Fibroblast of lung (primary cell): ENCODE measurements around the gene PRKAR1A.

Source experiments
- EZH2 ChIP-seq: IDR thresholded peaks from 2 replicates; pipeline ENCODE4 v1.5.1; 2012; ENCODE audit warnings: low read length, control low read depth, mild to moderate bottlenecking; ENCODE audit errors: missing control alignments
- TF ChIP-seq, protein P1 (sequence below), 2 donors: IDR thresholded peaks in 1 of 2; conservative IDR thresholded peaks in 1 of 2; 1 replicate in 1 of 2; 2 replicates in 1 of 2; pipeline ENCODE4 v1.5.1; 2011 to 2012; ENCODE audit warnings: low read length in 2 of 2, control low read depth in 1 of 2, inconsistent platforms in 1 of 2, low read depth in 1 of 2, mild to moderate bottlenecking in 1 of 2

DNA sequence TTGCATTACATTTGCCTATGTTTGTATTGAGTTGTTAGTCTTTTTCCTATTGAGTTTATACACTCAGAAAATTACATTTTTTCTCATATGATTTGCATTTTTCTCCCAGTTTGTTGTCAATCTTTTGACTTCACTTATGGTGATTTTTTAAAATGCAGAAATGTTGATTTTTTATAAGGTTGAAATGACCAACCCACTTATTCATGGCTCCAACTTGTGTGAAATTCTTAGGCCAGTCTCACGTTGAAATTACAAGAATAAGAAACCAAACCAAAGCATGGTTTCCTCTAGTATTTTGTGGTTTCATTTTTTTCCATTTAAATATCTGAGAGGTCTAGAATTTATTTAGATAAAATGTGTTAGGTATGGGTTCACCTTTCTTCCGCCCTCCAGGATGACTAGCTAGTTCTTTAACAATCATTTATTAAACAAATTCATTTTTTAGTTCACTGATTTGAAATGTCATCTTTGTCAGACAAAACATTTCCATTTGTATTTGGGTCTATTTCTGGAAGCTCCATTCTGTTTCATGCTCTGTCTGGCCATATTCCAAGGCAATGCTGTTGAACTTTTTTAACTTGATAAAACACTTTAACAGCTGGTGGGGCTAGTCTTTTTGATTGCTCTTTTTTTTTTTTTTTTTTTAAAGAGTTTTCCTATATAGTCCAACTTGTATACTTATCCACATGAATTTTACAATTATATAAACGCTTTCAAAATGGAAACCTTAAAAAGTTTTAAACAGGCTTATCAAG, 48.9 kb downstream of the PRKAR1A start:
- TF ChIP-seq EZH2 = no peak
- TF ChIP-seq, protein P1, sequence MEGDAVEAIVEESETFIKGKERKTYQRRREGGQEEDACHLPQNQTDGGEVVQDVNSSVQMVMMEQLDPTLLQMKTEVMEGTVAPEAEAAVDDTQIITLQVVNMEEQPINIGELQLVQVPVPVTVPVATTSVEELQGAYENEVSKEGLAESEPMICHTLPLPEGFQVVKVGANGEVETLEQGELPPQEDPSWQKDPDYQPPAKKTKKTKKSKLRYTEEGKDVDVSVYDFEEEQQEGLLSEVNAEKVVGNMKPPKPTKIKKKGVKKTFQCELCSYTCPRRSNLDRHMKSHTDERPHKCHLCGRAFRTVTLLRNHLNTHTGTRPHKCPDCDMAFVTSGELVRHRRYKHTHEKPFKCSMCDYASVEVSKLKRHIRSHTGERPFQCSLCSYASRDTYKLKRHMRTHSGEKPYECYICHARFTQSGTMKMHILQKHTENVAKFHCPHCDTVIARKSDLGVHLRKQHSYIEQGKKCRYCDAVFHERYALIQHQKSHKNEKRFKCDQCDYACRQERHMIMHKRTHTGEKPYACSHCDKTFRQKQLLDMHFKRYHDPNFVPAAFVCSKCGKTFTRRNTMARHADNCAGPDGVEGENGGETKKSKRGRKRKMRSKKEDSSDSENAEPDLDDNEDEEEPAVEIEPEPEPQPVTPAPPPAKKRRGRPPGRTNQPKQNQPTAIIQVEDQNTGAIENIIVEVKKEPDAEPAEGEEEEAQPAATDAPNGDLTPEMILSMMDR (conservative IDR thresholded peaks at IDR 0.05 in 1 of 2, IDR thresholded peaks at IDR 0.05 in 1 of 2; ENCODE audit: low read depth in 1 of 2, low read length in 2 of 2) = no peak
